Astrocyte (in vitro differentiated cells and primary cell): ENCODE results near the gene SETD7.

ENCODE experiments used
- EZH2 ChIP-seq: IDR thresholded peaks from 2 replicates; pipeline ENCODE4 v1.6.1; 2012; ENCODE audit warnings: mild to moderate bottlenecking, low read length, inconsistent platforms; ENCODE audit not compliant: insufficient read depth
- TF ChIP-seq, protein P1 (sequence below): IDR thresholded peaks from 2 replicates; pipeline ENCODE4 v1.5.1; 2011; ENCODE audit warnings: low read depth, mild to moderate bottlenecking, inconsistent platforms, low read length, moderate library complexity; ENCODE audit not compliant: insufficient read depth

DNA sequence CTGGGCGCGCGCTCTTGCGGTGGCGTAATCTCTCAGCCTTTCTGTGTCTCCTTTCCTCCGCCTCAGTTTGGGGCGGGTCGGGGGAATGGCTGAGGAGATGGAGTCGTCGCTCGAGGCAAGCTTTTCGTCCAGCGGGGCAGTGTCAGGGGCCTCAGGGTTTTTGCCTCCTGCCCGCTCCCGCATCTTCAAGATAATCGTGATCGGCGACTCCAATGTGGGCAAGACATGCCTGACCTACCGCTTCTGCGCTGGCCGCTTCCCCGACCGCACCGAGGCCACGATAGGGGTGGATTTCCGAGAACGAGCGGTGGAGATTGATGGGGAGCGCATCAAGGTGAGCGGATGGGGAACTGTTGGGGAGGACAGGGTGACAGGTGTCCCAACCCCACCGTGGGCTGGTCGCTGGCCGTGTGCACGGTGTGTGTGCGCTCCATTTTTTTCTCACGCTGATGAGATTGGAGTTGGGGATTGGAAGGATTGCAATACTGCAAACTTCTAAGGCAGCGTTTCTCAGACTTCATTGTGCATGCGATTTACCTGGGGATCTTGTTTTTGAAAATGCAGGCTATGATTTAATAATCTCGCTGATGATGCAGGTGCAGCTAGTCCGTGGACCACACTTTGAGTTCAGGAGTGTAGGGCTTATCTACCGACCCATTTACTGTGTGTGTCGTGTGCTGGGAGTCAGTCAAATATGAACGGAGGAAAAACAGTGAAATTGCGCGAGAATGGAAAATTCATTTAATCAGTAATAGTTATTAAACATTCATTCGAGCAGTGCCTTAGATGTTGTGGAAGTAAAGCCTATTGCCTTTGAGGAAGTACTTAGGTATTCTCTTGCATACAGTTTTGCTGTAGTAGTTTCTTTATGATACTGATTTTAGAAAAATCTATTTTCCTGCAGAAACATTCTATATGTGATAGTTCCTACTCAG is 101.6 kb downstream of the SETD7 start, which contains the start of gene RAB33B:
- TF ChIP-seq, protein P1, sequence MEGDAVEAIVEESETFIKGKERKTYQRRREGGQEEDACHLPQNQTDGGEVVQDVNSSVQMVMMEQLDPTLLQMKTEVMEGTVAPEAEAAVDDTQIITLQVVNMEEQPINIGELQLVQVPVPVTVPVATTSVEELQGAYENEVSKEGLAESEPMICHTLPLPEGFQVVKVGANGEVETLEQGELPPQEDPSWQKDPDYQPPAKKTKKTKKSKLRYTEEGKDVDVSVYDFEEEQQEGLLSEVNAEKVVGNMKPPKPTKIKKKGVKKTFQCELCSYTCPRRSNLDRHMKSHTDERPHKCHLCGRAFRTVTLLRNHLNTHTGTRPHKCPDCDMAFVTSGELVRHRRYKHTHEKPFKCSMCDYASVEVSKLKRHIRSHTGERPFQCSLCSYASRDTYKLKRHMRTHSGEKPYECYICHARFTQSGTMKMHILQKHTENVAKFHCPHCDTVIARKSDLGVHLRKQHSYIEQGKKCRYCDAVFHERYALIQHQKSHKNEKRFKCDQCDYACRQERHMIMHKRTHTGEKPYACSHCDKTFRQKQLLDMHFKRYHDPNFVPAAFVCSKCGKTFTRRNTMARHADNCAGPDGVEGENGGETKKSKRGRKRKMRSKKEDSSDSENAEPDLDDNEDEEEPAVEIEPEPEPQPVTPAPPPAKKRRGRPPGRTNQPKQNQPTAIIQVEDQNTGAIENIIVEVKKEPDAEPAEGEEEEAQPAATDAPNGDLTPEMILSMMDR: no peak
- no peak for TF ChIP-seq EZH2
